ENCODE data around the gene LYST. TPM values are rescaled to one million over a fixed set of nuclear protein-coding genes. Genes with fewer than 3 reads are reported as not detected.

Gene LYST
- polyA plus RNA-seq, 1 donor (not counting 4 experiments of a cell fraction or from before 2014, with no cell fraction given), result 24.7 TPM

DNA sequence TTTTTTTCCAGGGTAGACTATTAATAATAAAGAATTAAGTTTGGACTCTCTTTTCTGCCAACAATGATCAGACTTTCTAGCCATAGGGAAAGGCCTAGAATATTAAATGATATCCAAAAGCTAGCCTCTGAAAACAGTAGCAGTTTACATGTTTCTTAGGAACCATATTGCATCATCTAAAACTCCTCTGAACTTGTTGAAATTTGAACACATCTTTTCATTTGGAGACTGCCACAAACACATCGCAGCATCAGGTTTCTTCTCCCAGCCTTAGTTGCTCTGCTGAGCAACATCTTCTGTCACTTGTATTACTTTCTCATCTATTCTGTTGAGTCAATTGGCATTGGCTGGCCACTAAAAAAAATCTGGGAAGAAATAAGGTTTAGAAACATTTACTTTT, 153.9 kb downstream of the LYST start:
- Histone ChIP-seq H3K79me2 (ENCODE audit: control insufficient read depth, insufficient read depth, low read length) (no peaks in the 10 kb centered on the region), H3K4me2 (ENCODE audit: control insufficient read depth, extremely low read depth, insufficient read depth, low read depth, low read length) (no peak overlapping the region), H3K9me1 (ENCODE audit: control insufficient read depth, extremely low read depth, insufficient read depth, low read length) (no peaks in the 10 kb centered on the region), H3K4me1 (ENCODE audit: control insufficient read depth, extremely low read depth, insufficient read depth, low read length) (peaks cover 14% of the 10 kb centered on the region), H3K9ac (ENCODE audit: control insufficient read depth, extremely low read depth, insufficient read depth, low read length) (no peak overlapping the region), H3K27ac (ENCODE audit: control insufficient read depth, insufficient read depth, low read length) (no peak overlapping the region), H2AFZ (ENCODE audit: control insufficient read depth, low read length) (no peak overlapping the region), H3K27me3 (ENCODE audit: control insufficient read depth, extremely low read depth, insufficient read depth, low read length) (no peaks in the 10 kb centered on the region), H3K4me3 (ENCODE audit: control insufficient read depth in 2 of 3, extremely low read depth in 1 of 3, insufficient read depth in 2 of 3, low read depth in 1 of 3, low read length in 3 of 3) (no peak overlapping the region), H3K9me3 (ENCODE audit: control insufficient read depth, low read depth, low read length) (no peaks in the 10 kb centered on the region), H3K36me3 (ENCODE audit: control insufficient read depth in 2 of 2, extremely low read depth in 1 of 2, insufficient read depth in 2 of 2, low read length in 2 of 2) (peaks cover 7 to 9% of the 10 kb centered on the region in 2 experiments), H4K20me1 (ENCODE audit: control insufficient read depth, extremely low read depth, insufficient read depth, low read length) (no peaks in the 10 kb centered on the region)
- TF ChIP-seq, protein P1, sequence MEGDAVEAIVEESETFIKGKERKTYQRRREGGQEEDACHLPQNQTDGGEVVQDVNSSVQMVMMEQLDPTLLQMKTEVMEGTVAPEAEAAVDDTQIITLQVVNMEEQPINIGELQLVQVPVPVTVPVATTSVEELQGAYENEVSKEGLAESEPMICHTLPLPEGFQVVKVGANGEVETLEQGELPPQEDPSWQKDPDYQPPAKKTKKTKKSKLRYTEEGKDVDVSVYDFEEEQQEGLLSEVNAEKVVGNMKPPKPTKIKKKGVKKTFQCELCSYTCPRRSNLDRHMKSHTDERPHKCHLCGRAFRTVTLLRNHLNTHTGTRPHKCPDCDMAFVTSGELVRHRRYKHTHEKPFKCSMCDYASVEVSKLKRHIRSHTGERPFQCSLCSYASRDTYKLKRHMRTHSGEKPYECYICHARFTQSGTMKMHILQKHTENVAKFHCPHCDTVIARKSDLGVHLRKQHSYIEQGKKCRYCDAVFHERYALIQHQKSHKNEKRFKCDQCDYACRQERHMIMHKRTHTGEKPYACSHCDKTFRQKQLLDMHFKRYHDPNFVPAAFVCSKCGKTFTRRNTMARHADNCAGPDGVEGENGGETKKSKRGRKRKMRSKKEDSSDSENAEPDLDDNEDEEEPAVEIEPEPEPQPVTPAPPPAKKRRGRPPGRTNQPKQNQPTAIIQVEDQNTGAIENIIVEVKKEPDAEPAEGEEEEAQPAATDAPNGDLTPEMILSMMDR (optimal IDR thresholded peaks at IDR 0.05 in 1 of 3, IDR thresholded peaks at IDR 0.05 in 1 of 3, conservative IDR thresholded peaks at IDR 0.05 in 1 of 3; ENCODE audit: extremely low read depth in 1 of 3, insufficient read depth in 2 of 3, low read length in 3 of 3), result no peak
- TF ChIP-seq EZH2 (IDR thresholded peaks at IDR 0.05; ENCODE audit: low read length), result no peak
- DNase-seq (ENCODE audit: low read depth, low spot score) (no peak), FAIRE-seq (no peak)
- dilution Hi-C loops (cut with MboI; ENCODE audit: extremely low pct_ligation_motif_present, low sequenced_read_pairs), result no loop called here

DNA sequence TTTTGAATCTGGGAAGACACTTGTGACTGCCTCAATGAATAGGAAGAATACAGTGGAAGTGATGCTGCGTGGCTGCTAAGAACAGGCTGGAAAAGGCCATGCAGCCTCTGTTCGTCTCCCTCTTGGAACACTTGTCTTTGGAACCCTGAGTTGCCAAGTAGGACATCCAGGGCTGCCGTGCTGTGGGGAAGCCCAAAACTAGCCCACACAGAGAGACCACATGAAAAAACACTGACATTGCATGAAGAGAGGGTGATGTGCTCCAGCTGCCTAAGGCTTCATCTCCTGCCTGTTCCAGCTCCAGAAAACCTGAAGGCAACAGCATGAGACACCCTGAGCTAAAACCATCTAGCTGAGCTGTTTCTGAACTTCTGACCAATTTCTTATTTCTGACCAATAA, 156.0 kb downstream of the LYST start:
- Histone ChIP-seq H3K4me2 (ENCODE audit: control insufficient read depth, extremely low read depth, insufficient read depth, low read depth, low read length) (no peak overlapping the region), H3K27ac (ENCODE audit: control insufficient read depth, insufficient read depth, low read length) (no peak overlapping the region), H3K27me3 (ENCODE audit: control insufficient read depth, extremely low read depth, insufficient read depth, low read length) (no peaks in the 10 kb centered on the region), H3K4me1 (ENCODE audit: control insufficient read depth, extremely low read depth, insufficient read depth, low read length) (peaks cover 24% of the 10 kb centered on the region), H3K79me2 (ENCODE audit: control insufficient read depth, insufficient read depth, low read length) (no peaks in the 10 kb centered on the region), H3K4me3 (ENCODE audit: control insufficient read depth in 2 of 3, extremely low read depth in 1 of 3, insufficient read depth in 2 of 3, low read depth in 1 of 3, low read length in 3 of 3) (no peak overlapping the region), H3K36me3 (ENCODE audit: control insufficient read depth in 2 of 2, extremely low read depth in 1 of 2, insufficient read depth in 2 of 2, low read length in 2 of 2) (peaks cover 7 to 9% of the 10 kb centered on the region in 2 experiments), H4K20me1 (ENCODE audit: control insufficient read depth, extremely low read depth, insufficient read depth, low read length) (no peaks in the 10 kb centered on the region), H3K9ac (ENCODE audit: control insufficient read depth, extremely low read depth, insufficient read depth, low read length) (no peak overlapping the region), H2AFZ (ENCODE audit: control insufficient read depth, low read length) (no peak overlapping the region), H3K9me1 (ENCODE audit: control insufficient read depth, extremely low read depth, insufficient read depth, low read length) (no peaks in the 10 kb centered on the region), H3K9me3 (ENCODE audit: control insufficient read depth, low read depth, low read length) (no peaks in the 10 kb centered on the region)
- dilution Hi-C loops (cut with MboI; ENCODE audit: extremely low pct_ligation_motif_present, low sequenced_read_pairs), result no loop called here
- FAIRE-seq, result no peak
- DNase-seq (ENCODE audit: low read depth, low spot score), result no peak
- no peak for TF ChIP-seq EZH2 (IDR thresholded peaks at IDR 0.05; ENCODE audit: low read length)
- TF ChIP-seq, protein P1 (optimal IDR thresholded peaks at IDR 0.05 in 1 of 3, IDR thresholded peaks at IDR 0.05 in 1 of 3, conservative IDR thresholded peaks at IDR 0.05 in 1 of 3; ENCODE audit: extremely low read depth in 1 of 3, insufficient read depth in 2 of 3, low read length in 3 of 3), result no peak
